K562 (cell line): ENCODE measurements around the gene TNF. TPM values are rescaled to one million over a fixed set of nuclear protein-coding genes. Genes with fewer than 3 reads are reported as not detected.

Source experiments
- BACH1 ChIP-seq: fragments of 200-800 bp; sonication (Bioruptor generic); IDR thresholded peaks from 2 replicates; pipeline ENCODE4 v1.6.1; 2016; ENCODE audit warnings: missing genetic modification characterization, missing compliant biosample characterization
- CCAR2 ChIP-seq: fragments of 200-400 bp; formaldehyde crosslinking; IDR thresholded peaks from 2 replicates; pipeline ENCODE4 v1.6.1; 2017; ENCODE audit warnings: mild to moderate bottlenecking, low read depth, low read length
- DNMT1 ChIP-seq: fragments of 450-650 bp; IDR thresholded peaks from 2 replicates; pipeline ENCODE4 v1.6.1; 2016; ENCODE audit warnings: antibody characterized with exemption, mild to moderate bottlenecking
- FUS ChIP-seq: fragments of 200-400 bp; formaldehyde crosslinking; optimal IDR thresholded peaks from 2 replicates; pipeline ENCODE3; 2017; ENCODE audit warnings: low read depth, low read length
- PHB2 ChIP-seq: fragments of 450-650 bp; IDR thresholded peaks from 2 replicates; pipeline ENCODE4 v1.6.1; 2017; ENCODE audit warnings: low read depth
- PREB ChIP-seq: sonication (generic); formaldehyde crosslinking; IDR thresholded peaks from 2 replicates; pipeline ENCODE4 v1.8.1; 2023; ENCODE audit warnings: mild to moderate bottlenecking, missing genetic modification reagents
- TCF3 ChIP-seq: sonication (generic); formaldehyde crosslinking; IDR thresholded peaks from 2 replicates; pipeline ENCODE4 v1.4.0; 2020; ENCODE audit warnings: mild to moderate bottlenecking, missing genetic modification reagents
- ZEB2 ChIP-seq: fragments of 450-650 bp; IDR thresholded peaks from 2 replicates; pipeline ENCODE4 v1.6.1; 2016
- ZNF165 ChIP-seq: fragments of 250-450 bp; sonication (Bioruptor Pico); IDR thresholded peaks from 2 replicates; pipeline ENCODE4 v1.4.0; 2020; ENCODE audit warnings: borderline replicate concordance
- polyA plus RNA-seq, 8 experiments: library from polyadenylated mRNA; depleted of rRNA in 4 of 8; stranded (reverse) in 5 of 8; unstranded in 3 of 8; fragments of >200 nt; fragmentation: Nextera tagmentation in 2 of 8; fragmentation: Illumina TruSeq in 1 of 8; extraction: Ambion mirVana in 2 of 8; extraction: Trizol in 1 of 8; gene quantifications; 2 replicates each; pipeline versions ENCODE4 v1.2.1 to v1.2.3, GENCODE V29; 2011 to 2014; ENCODE audit warnings: inconsistent platforms in 1 of 8, missing spikeins in 1 of 8
- total RNA-seq, 7 experiments: library from RNA; depleted of rRNA in 6 of 7; stranded (reverse); fragments of >200 nt in 6 of 7; fragmentation: Illumina TruSeq in 2 of 7; extraction: Trizol in 2 of 7; gene quantifications; 2 replicates each; pipeline versions ENCODE4 v1.2.1 to v1.2.3, GENCODE V29; 2011 to 2021; ENCODE audit warnings: low replicate concordance in 1 of 7
- TF ChIP-seq, protein P1 (sequence below): fragments of 250-450 bp; sonication (Bioruptor Pico); IDR thresholded peaks from 2 replicates; pipeline ENCODE4 v1.8.0; 2021; ENCODE audit warnings: moderate library complexity, mild to moderate bottlenecking, inconsistent platforms
- TF ChIP-seq, protein P2 (sequence below): sonication (generic); formaldehyde crosslinking; IDR thresholded peaks from 2 replicates; pipeline ENCODE4 v1.8.1; 2023; ENCODE audit warnings: missing genetic modification reagents, mild to moderate bottlenecking, borderline replicate concordance
- TF ChIP-seq, protein P3 (sequence below), 2 experiments: fragments of 450-650 bp; IDR thresholded peaks; 2 replicates each; pipeline ENCODE4 v1.6.1; 2016

Gene TNF
- total and polyA plus RNA-seq, 9 of the 15 experiments (the other 6 are each of a cell fraction or from before 2014, with no cell fraction given): 0.08 to 0.40 TPM; not detected in 7

- TF ChIP-seq PREB (CRISPR knock-in tag) (0 out of 2 replicates have a peak, but pooled peaks have one; percentile 9), PHB2 (0 out of 2 replicates have a peak, but pooled peaks have one; percentile 9), BACH1 (tag) (no peak), FUS (no peak), TCF3 (CRISPR knock-in tag) (no peak), CCAR2 (no peak), ZNF165 (CRISPR knock-in tag) (no peak), DNMT1 (peak; percentile 41; the same call in 1 of the 2 replicates), ZEB2 (no peak)
- TF ChIP-seq, protein P1, sequence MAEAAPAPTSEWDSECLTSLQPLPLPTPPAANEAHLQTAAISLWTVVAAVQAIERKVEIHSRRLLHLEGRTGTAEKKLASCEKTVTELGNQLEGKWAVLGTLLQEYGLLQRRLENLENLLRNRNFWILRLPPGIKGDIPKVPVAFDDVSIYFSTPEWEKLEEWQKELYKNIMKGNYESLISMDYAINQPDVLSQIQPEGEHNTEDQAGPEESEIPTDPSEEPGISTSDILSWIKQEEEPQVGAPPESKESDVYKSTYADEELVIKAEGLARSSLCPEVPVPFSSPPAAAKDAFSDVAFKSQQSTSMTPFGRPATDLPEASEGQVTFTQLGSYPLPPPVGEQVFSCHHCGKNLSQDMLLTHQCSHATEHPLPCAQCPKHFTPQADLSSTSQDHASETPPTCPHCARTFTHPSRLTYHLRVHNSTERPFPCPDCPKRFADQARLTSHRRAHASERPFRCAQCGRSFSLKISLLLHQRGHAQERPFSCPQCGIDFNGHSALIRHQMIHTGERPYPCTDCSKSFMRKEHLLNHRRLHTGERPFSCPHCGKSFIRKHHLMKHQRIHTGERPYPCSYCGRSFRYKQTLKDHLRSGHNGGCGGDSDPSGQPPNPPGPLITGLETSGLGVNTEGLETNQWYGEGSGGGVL (CRISPR knock-in tag): no peak
- TF ChIP-seq, protein P2, sequence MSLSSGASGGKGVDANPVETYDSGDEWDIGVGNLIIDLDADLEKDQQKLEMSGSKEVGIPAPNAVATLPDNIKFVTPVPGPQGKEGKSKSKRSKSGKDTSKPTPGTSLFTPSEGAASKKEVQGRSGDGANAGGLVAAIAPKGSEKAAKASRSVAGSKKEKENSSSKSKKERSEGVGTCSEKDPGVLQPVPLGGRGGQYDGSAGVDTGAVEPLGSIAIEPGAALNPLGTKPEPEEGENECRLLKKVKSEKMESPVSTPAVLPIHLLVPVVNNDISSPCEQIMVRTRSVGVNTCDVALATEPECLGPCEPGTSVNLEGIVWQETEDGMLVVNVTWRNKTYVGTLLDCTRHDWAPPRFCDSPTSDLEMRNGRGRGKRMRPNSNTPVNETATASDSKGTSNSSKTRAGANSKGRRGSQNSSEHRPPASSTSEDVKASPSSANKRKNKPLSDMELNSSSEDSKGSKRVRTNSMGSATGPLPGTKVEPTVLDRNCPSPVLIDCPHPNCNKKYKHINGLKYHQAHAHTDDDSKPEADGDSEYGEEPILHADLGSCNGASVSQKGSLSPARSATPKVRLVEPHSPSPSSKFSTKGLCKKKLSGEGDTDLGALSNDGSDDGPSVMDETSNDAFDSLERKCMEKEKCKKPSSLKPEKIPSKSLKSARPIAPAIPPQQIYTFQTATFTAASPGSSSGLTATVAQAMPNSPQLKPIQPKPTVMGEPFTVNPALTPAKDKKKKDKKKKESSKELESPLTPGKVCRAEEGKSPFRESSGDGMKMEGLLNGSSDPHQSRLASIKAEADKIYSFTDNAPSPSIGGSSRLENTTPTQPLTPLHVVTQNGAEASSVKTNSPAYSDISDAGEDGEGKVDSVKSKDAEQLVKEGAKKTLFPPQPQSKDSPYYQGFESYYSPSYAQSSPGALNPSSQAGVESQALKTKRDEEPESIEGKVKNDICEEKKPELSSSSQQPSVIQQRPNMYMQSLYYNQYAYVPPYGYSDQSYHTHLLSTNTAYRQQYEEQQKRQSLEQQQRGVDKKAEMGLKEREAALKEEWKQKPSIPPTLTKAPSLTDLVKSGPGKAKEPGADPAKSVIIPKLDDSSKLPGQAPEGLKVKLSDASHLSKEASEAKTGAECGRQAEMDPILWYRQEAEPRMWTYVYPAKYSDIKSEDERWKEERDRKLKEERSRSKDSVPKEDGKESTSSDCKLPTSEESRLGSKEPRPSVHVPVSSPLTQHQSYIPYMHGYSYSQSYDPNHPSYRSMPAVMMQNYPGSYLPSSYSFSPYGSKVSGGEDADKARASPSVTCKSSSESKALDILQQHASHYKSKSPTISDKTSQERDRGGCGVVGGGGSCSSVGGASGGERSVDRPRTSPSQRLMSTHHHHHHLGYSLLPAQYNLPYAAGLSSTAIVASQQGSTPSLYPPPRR (CRISPR knock-in tag): no peak
- TF ChIP-seq, protein P3, sequence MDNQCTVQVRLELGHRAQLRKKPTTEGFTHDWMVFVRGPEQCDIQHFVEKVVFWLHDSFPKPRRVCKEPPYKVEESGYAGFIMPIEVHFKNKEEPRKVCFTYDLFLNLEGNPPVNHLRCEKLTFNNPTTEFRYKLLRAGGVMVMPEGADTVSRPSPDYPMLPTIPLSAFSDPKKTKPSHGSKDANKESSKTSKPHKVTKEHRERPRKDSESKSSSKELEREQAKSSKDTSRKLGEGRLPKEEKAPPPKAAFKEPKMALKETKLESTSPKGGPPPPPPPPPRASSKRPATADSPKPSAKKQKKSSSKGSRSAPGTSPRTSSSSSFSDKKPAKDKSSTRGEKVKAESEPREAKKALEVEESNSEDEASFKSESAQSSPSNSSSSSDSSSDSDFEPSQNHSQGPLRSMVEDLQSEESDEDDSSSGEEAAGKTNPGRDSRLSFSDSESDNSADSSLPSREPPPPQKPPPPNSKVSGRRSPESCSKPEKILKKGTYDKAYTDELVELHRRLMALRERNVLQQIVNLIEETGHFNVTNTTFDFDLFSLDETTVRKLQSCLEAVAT (IDR thresholded peaks at IDR 0.05): no peak
Measured at GRCh38 chr6:31540640-31541039, 34.7 kb upstream of the TNF start (continued).
